SK-N-SH treated with all-trans-retinoic acid at 6 μM for 48 hours (cell line): ENCODE results near the gene CIBAR2.

Source experiments
- ATAC-seq: fragments of 200-7000 bp; cut with Tn5 transposase; 3 replicates; pipeline ENCODE4 v1.9.1; 2020; ENCODE audit warnings: mild to moderate bottlenecking, moderate library complexity
- ARNTL ChIP-seq: fragments of 450-650 bp; formaldehyde crosslinking; IDR thresholded peaks from 2 replicates; pipeline ENCODE4 v1.5.0; 2020; ENCODE audit warnings: low read depth, mild to moderate bottlenecking, moderate library complexity, borderline replicate concordance
- BACH2 ChIP-seq: fragments of 250-450 bp; sonication (Bioruptor Pico); IDR thresholded peaks from 2 replicates; pipeline ENCODE4 v1.9.0; 2021; ENCODE audit warnings: mild to moderate bottlenecking, borderline replicate concordance
- CREB5 ChIP-seq: fragments of 250-450 bp; sonication (Bioruptor Pico); IDR thresholded peaks from 2 replicates; pipeline ENCODE4 v1.5.1; 2020; ENCODE audit warnings: low read depth, mild to moderate bottlenecking, moderate library complexity
- CSDC2 ChIP-seq: fragments of 250-450 bp; sonication (Bioruptor Pico); IDR thresholded peaks from 2 replicates; pipeline ENCODE4 v1.5.0; 2020; ENCODE audit warnings: mild to moderate bottlenecking, moderate library complexity
- CSRNP3 ChIP-seq: fragments of 250-450 bp; sonication (Bioruptor Pico); IDR thresholded peaks from 2 replicates; pipeline ENCODE4 v1.5.1; 2021; ENCODE audit warnings: mild to moderate bottlenecking, moderate library complexity
- ESRRG ChIP-seq: fragments of 250-450 bp; sonication (Bioruptor Pico); IDR thresholded peaks from 2 replicates; pipeline ENCODE4 v1.6.1; 2021; ENCODE audit warnings: mild to moderate bottlenecking
- ISL1 ChIP-seq: fragments of 250-450 bp; sonication (Bioruptor Pico); IDR thresholded peaks from 2 replicates; pipeline ENCODE4 v2.1.2; 2022; ENCODE audit warnings: mild to moderate bottlenecking, moderate library complexity
- OSR1 ChIP-seq: fragments of 250-450 bp; sonication (Bioruptor Pico); IDR thresholded peaks from 2 replicates; pipeline ENCODE4 v1.8.0; 2022; ENCODE audit warnings: moderate library complexity, mild to moderate bottlenecking, inconsistent platforms
- PATZ1 ChIP-seq: fragments of 250-450 bp; sonication (Bioruptor Pico); IDR thresholded peaks from 2 replicates; pipeline ENCODE4 v1.8.0; 2020; ENCODE audit warnings: mild to moderate bottlenecking, moderate library complexity, borderline replicate concordance
- POU6F1 ChIP-seq: fragments of 250-450 bp; sonication (Bioruptor Pico); IDR thresholded peaks from 2 replicates; pipeline ENCODE4 v1.8.0; 2021; ENCODE audit warnings: low read depth, mild to moderate bottlenecking, moderate library complexity, borderline replicate concordance
- PPARA ChIP-seq: fragments of 250-450 bp; sonication (Bioruptor Pico); IDR thresholded peaks from 2 replicates; pipeline ENCODE4 v1.5.0; 2020; ENCODE audit warnings: mild to moderate bottlenecking, borderline replicate concordance
- RARB ChIP-seq: fragments of 250-450 bp; sonication (Bioruptor Pico); IDR thresholded peaks from 2 replicates; pipeline ENCODE4 v1.8.0; 2021; ENCODE audit warnings: mild to moderate bottlenecking, moderate library complexity
- TCF4 ChIP-seq: fragments of 250-450 bp; sonication (Bioruptor Pico); IDR thresholded peaks from 2 replicates; pipeline ENCODE4 v1.8.0; 2021; ENCODE audit warnings: mild to moderate bottlenecking, moderate library complexity, borderline replicate concordance
- TOX ChIP-seq: fragments of 250-450 bp; sonication (Bioruptor Pico); IDR thresholded peaks from 2 replicates; pipeline ENCODE4 v1.8.0; 2021; ENCODE audit warnings: mild to moderate bottlenecking, moderate library complexity, borderline replicate concordance
- ZC3H10 ChIP-seq: fragments of 250-450 bp; sonication (Bioruptor Pico); IDR thresholded peaks from 2 replicates; pipeline ENCODE4 v1.5.1; 2021; ENCODE audit warnings: mild to moderate bottlenecking, moderate library complexity
- ZFP3 ChIP-seq: fragments of 250-450 bp; sonication (Bioruptor Pico); IDR thresholded peaks from 2 replicates; pipeline ENCODE4 v1.5.0; 2020; ENCODE audit warnings: mild to moderate bottlenecking, moderate library complexity
- ZNF70 ChIP-seq: fragments of 450-650 bp; formaldehyde crosslinking; IDR thresholded peaks from 2 replicates; pipeline ENCODE4 v1.5.0; 2020; ENCODE audit warnings: mild to moderate bottlenecking, moderate library complexity
- ZNF8 ChIP-seq: fragments of 450-650 bp; formaldehyde crosslinking; IDR thresholded peaks from 2 replicates; pipeline ENCODE4 v1.5.0; 2020; ENCODE audit warnings: mild to moderate bottlenecking, moderate library complexity

Gene CIBAR2

GRCh38 chr16:85150331-85150940, 38.2 kb upstream of the CIBAR2 start:
- no peak for TF ChIP-seq RARB (CRISPR knock-in tag)
- TF ChIP-seq ZC3H10 (CRISPR knock-in tag) = no peak
- no peak for TF ChIP-seq PPARA (CRISPR knock-in tag)
- TF ChIP-seq ZNF70 (CRISPR knock-in tag) = no peak
- no peak for TF ChIP-seq OSR1 (CRISPR knock-in tag)
- TF ChIP-seq BACH2 (CRISPR knock-in tag) = no peak
- TF ChIP-seq CREB5 = no peak
- no peak for TF ChIP-seq CSDC2
- TF ChIP-seq CSRNP3 (CRISPR knock-in tag) = no peak
- no peak for TF ChIP-seq ZNF8
- TF ChIP-seq POU6F1 (CRISPR knock-in tag) = no peak
- no peak for TF ChIP-seq ISL1 (CRISPR knock-in tag)
- no peak for TF ChIP-seq PATZ1 (CRISPR knock-in tag)
- TF ChIP-seq ESRRG (CRISPR knock-in tag) = no peak
- ATAC-seq = no peak

GRCh38 chr16:85149776-85150175, 37.5 kb upstream of the CIBAR2 start:
- TF ChIP-seq TCF4 (CRISPR knock-in tag) (no peak), ARNTL (CRISPR knock-in tag) (no peak), ZNF8 (no peak), RARB (CRISPR knock-in tag) (no peak), BACH2 (CRISPR knock-in tag) (no peak), POU6F1 (CRISPR knock-in tag) (no peak), ZFP3 (no peak), OSR1 (CRISPR knock-in tag) (no peak), TOX (CRISPR knock-in tag) (no peak), CSRNP3 (CRISPR knock-in tag) (no peak)
- TF ChIP-seq, all 23 proteins: peak for 0
- ATAC-seq = no peak

GRCh38 chr16:85148931-85149330, 36.7 kb upstream of the CIBAR2 start:
- ATAC-seq = no peak
- no peak for TF ChIP-seq OSR1 (CRISPR knock-in tag)
- no peak for TF ChIP-seq TOX (CRISPR knock-in tag)
